ENCODE data around the gene GLYATL1B. TPM values are rescaled to one million over a fixed set of nuclear protein-coding genes. Genes with fewer than 3 reads are reported as not detected.
A peak's percentile ranks its signal among the peaks of the same experiment; 100 is the strongest.
"Not testable (repeated sequence)": the region's sequence is repeated elsewhere in the genome, so short reads cannot be mapped to it uniquely, and the experiment has no call there.

GLYATL1B gene
- total RNA-seq, 2 donors from 2014 or later: not detected

- ATAC-seq (peak; percentile 100), DNase-seq (ENCODE audit: low spot score in 2 of 2) (peak; percentile 83 to 93)
- Mint-ChIP-seq H3K27ac (peak overlapping the region in 1 of 2 donors; percentile 1), H3K36me3 (peaks cover 26 to 27% of the 10 kb centered on the region in 2 donors), H3K9me3 (peaks cover 2 to 13% of the 10 kb centered on the region in 2 donors)
Measured at GRCh38 chr11:59135648-59136461, 49.7 kb downstream of the GLYATL1B start.

- not testable (repeated sequence) for DNase-seq (ENCODE audit: low spot score in 2 of 2); ATAC-seq; H3K27ac Mint-ChIP-seq
- Mint-ChIP-seq H3K9me3 (peaks cover 2 to 11% of the 10 kb centered on the region in 2 donors), H3K36me3 (peaks cover 19 to 20% of the 10 kb centered on the region in 2 donors)
Measured at GRCh38 chr11:59136551-59136950, 50.4 kb downstream of the GLYATL1B start.

DNA sequence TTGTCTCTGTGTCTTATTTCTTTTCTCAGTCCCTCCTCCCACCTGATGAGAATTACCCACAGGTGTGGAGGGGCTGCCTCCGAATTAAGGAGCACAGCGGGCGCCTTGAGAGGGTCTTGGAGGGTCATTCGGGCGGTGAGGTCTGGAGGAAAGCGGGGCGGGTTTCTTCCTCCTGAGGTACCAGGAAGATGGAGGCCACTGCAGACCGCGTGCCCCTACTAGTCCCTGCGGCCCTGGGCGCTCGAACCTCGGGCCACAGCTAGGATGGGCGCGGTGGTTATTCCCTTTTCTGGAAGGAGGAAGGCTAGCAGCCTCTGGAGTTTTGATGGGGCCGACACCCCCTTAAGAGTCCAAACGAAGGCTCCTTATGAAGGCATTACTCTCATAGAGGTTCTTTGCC lies 51.1 kb downstream of the GLYATL1B start:
- Mint-ChIP-seq H3K27ac (no peak overlapping the region), H3K36me3 (peaks cover 14% of the 10 kb centered on the region in 2 donors), H3K9me3 (peaks cover under 1 to 9% of the 10 kb centered on the region in 2 donors)
- no peak for ATAC-seq
- DNase-seq (ENCODE audit: low spot score in 2 of 2): no peak

DNA sequence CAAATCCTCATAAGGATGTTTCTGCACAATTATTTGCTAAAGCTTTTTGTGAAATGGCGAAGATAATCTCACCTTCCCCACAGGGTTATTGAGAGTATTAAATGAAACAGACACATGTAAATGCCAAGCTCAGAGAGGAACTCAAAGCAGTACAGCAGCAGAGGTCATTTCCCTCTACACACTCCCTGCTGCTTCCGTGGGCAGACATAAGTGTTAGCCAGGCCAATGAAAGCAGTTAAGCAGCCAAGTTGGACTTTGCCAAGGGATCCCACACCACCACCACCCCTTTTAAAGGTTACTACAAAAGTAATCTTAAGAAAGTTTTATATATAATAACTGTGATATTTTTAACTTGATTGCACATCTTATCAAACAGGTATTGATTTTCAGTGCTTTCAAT lies 52.5 kb downstream of the GLYATL1B start:
- ATAC-seq (no peak), DNase-seq (ENCODE audit: low spot score in 2 of 2) (no peak)
- H3K27ac Mint-ChIP-seq: no peak overlapping the region
- H3K36me3 Mint-ChIP-seq: peaks cover 9 to 16% of the 10 kb centered on the region in 2 donors
- no peaks in the 10 kb centered on the region for H3K9me3 Mint-ChIP-seq

GRCh38 chr11:59141191-59141590 lies 55.1 kb downstream of the GLYATL1B start:
- no peak for ATAC-seq
- H3K36me3 Mint-ChIP-seq: peaks cover 24 to 36% of the 10 kb centered on the region in 2 donors
- no peaks in the 10 kb centered on the region for H3K9me3 Mint-ChIP-seq
- no peak for DNase-seq (ENCODE audit: low spot score in 2 of 2)
- H3K27ac Mint-ChIP-seq: peak overlapping the region in 1 of 2 donors; percentile 87

- Mint-ChIP-seq H3K36me3 (peaks cover 31 to 36% of the 10 kb centered on the region in 2 donors), H3K9me3 (no peaks in the 10 kb centered on the region), H3K27ac (peak overlapping the region; percentile 87 to 89)
- DNase-seq (ENCODE audit: low spot score in 2 of 2): no peak
- ATAC-seq: no peak
Measured at GRCh38 chr11:59141673-59142460, 55.8 kb downstream of the GLYATL1B start.

GRCh38 chr11:59142530-59143507 lies 56.7 kb downstream of the GLYATL1B start, which contains the start of gene FAM111A:
Gene FAM111A, plus strand, starts transcription at chr11:59142856. Its CDS starts 6,017 bp downstream, at chr11:59148873.
- DNase-seq (ENCODE audit: low spot score in 2 of 2): peak; percentile 78 to 88
- no peaks in the 10 kb centered on the region for H3K9me3 Mint-ChIP-seq
- H3K27ac Mint-ChIP-seq: peak within 1 kb of the TSS; percentile 87 to 89
- peaks cover 40 to 41% of the 10 kb centered on the region in 2 donors for H3K36me3 Mint-ChIP-seq
- peak; percentile 87 to 88 for ATAC-seq

GRCh38 chr11:59144096-59144495 lies 58.0 kb downstream of the GLYATL1B start:
- Mint-ChIP-seq H3K9me3 (no peaks in the 10 kb centered on the region), H3K27ac (peak overlapping the region; percentile 87 to 89), H3K36me3 (peaks cover 49 to 52% of the 10 kb centered on the region in 2 donors)
- DNase-seq (ENCODE audit: low spot score in 2 of 2): no peak
- no peak for ATAC-seq

Other genes starting within 250 kb of the GLYATL1B start
- gene GLYATL2, start 241.6 kb upstream of the GLYATL1B start, total RNA-seq: not detected
- gene GLYATL1, start 146.8 kb upstream of the GLYATL1B start, total RNA-seq: not detected
- 10 to 100 TPM; 42.8 to 47.6 TPM for gene FAM111B, start 20.9 kb downstream of the GLYATL1B start, total RNA-seq
- 100 to 1,000 TPM in 1 of 2 donors, 10 to 100 TPM in 1; 86.7 to 128 TPM for gene FAM111A, start 56.5 kb downstream of the GLYATL1B start, total RNA-seq
- under 1 TPM in 1 of 2 donors, not detected in 1; 0.16 TPM for gene DTX4, start 85.8 kb downstream of the GLYATL1B start, total RNA-seq
- not detected for gene MPEG1, start 126.6 kb downstream of the GLYATL1B start, total RNA-seq

Data from activated naive CD4-positive, alpha-beta T cell treated with anti-CD3 and anti-CD28 coated beads, Interleukin-2, amount 50 U/mL, for 72 hours (primary cell).